Amniotic stem cell (primary cell): ENCODE results near the gene OR5AP2.
"Not testable (repeated sequence)": the region's sequence is repeated elsewhere in the genome, so short reads cannot be mapped to it uniquely, and the experiment has no call there.

Experiments used
- DNase-seq: peaks from one replicate; lab custom pipeline; 2025; lab: John Stamatoyannopoulos, UW

Gene OR5AP2

GRCh38 chr11:56642339-56642738, at the start of gene OR5AP2:
OR5AP2 (minus strand) TSS chr11:56642439; CDS start chr11:56642439, 0 bp downstream.
- no peak for DNase-seq

GRCh38 chr11:56691179-56691578, 48.9 kb upstream of the OR5AP2 start:
- not testable (repeated sequence) for DNase-seq

- no peak for DNase-seq
These were observed 46.4 kb upstream of the OR5AP2 start for GRCh38 chr11:56688554-56689100.

GRCh38 chr11:56670984-56671383, 28.7 kb upstream of the OR5AP2 start:
- no peak for DNase-seq

- DNase-seq, result no peak
These were observed 21.1 kb upstream of the OR5AP2 start, which contains the start of gene OR5AR1 for GRCh38 chr11:56663386-56663785. OR5AR1 (plus strand) TSS chr11:56663686; CDS start chr11:56663686, 0 bp downstream.

GRCh38 chr11:56659755-56660154, 17.5 kb upstream of the OR5AP2 start:
- DNase-seq, result no peak

GRCh38 chr11:56637500-56637899, 4.7 kb downstream of the OR5AP2 start:
- no peak for DNase-seq

- no peak for DNase-seq
These were observed 5.4 kb downstream of the OR5AP2 start for GRCh38 chr11:56636861-56637260.

- DNase-seq, result no peak
These were observed 9.9 kb downstream of the OR5AP2 start for GRCh38 chr11:56632329-56632728.

- DNase-seq, result no peak
These were observed 16.3 kb downstream of the OR5AP2 start for GRCh38 chr11:56625946-56626345.

GRCh38 chr11:56624661-56625110, 17.6 kb downstream of the OR5AP2 start:
- DNase-seq, result no peak

- no peak for DNase-seq
These were observed 31.1 kb downstream of the OR5AP2 start for GRCh38 chr11:56611174-56611573.

- DNase-seq, result not testable (repeated sequence)
These were observed 50.0 kb downstream of the OR5AP2 start for GRCh38 chr11:56592088-56592717.
